Fibroblast of pulmonary artery (primary cell): ENCODE results near the gene FAM53A.
A peak's percentile ranks its signal among the peaks of the same experiment; 100 is the strongest.

ENCODE experiments used
- DNase-seq: peaks from one replicate; pipeline ENCODE4 v3.0.0-alpha.2; 2010; ENCODE audit warnings: low read depth
- H3K4me3 ChIP-seq: replicated peaks from 2 replicates; pipeline ENCODE4 v1.5.1; 2011; ENCODE audit warnings: low read depth, mild to moderate bottlenecking, control low read depth, low read length, moderate library complexity
- TF ChIP-seq, protein P1 (sequence below): IDR thresholded peaks from 2 replicates; pipeline ENCODE4 v1.5.1; 2011; ENCODE audit warnings: mild to moderate bottlenecking, control low read depth, low read length, inconsistent platforms; ENCODE audit errors: missing control alignments

The FAM53A gene

GRCh38 chr4:1653776-1654175 lies 30.3 kb downstream of the FAM53A start:
- no peak for DNase-seq
- TF ChIP-seq, protein P1, sequence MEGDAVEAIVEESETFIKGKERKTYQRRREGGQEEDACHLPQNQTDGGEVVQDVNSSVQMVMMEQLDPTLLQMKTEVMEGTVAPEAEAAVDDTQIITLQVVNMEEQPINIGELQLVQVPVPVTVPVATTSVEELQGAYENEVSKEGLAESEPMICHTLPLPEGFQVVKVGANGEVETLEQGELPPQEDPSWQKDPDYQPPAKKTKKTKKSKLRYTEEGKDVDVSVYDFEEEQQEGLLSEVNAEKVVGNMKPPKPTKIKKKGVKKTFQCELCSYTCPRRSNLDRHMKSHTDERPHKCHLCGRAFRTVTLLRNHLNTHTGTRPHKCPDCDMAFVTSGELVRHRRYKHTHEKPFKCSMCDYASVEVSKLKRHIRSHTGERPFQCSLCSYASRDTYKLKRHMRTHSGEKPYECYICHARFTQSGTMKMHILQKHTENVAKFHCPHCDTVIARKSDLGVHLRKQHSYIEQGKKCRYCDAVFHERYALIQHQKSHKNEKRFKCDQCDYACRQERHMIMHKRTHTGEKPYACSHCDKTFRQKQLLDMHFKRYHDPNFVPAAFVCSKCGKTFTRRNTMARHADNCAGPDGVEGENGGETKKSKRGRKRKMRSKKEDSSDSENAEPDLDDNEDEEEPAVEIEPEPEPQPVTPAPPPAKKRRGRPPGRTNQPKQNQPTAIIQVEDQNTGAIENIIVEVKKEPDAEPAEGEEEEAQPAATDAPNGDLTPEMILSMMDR, result no peak
- H3K4me3 ChIP-seq, result no peak overlapping the region

DNA sequence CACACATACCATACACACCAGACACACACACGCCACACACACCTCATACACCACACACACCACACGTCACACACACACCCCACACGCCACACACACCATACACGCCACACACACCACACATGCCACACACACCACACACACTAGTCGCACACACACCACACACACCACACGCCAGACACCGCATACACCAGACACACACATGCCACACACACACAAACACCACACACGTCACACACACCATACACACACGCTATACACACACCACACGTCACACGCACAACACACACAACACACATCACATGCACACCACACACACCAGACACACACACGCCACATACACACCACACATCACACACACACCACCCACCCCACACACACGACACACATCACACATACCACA lies 32.0 kb downstream of the FAM53A start:
- H3K4me3 ChIP-seq, result no peak overlapping the region
- TF ChIP-seq, protein P1, result no peak
- no peak for DNase-seq

- no peak for DNase-seq
- TF ChIP-seq, protein P1, result no peak
- H3K4me3 ChIP-seq, result no peak overlapping the region
Measured at GRCh38 chr4:1651609-1652008, 32.5 kb downstream of the FAM53A start.

GRCh38 chr4:1648962-1649361 lies 35.2 kb downstream of the FAM53A start:
- no peak overlapping the region for H3K4me3 ChIP-seq
- TF ChIP-seq, protein P1, result no peak
- DNase-seq, result no peak

DNA sequence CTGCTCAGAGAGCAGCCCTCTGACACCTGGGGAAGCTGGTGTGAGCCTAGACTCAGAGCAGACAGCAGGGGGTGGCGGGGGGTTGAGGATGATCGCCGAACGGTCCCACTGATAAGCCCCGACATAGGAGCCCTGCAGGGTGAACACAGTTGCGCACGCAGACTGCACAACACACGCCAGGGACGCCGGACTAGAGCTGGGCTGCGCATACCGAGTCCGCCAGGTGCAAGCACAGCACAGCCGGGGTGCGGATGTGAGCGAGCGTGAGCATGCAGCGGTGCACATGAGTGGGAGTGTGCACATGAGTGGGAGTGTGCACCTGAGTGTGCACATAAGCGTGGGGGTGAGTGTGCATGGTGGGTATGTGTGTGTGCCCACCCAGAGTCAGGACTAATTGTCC lies 36.7 kb downstream of the FAM53A start:
- TF ChIP-seq, protein P1, result no peak
- no peak overlapping the region for H3K4me3 ChIP-seq
- DNase-seq, result no peak

DNA sequence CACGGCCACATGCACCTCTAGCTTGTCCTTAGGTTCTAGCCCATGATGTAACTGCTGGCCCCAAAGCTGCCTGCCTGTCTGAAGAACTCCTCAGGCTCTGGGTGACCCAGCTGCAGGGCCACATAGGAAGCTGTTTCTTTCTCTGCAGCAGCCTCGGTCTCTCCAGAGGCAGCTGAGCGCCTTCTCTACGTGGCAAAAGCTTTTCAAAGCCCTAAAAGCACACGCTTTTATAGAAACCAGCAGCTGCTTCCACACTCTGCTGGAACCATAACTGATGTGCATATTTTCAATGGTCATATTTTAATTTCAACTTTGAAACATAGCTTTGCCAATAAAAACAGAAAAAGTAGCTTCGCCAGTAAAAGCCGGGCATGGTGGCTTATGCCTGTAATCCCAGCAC lies 37.4 kb downstream of the FAM53A start:
- TF ChIP-seq, protein P1, result no peak
- no peak for DNase-seq
- no peak overlapping the region for H3K4me3 ChIP-seq

- peak; percentile 36 for DNase-seq
- TF ChIP-seq, protein P1, result no peak
- no peak overlapping the region for H3K4me3 ChIP-seq
Measured at GRCh38 chr4:1644891-1645657, 39.0 kb downstream of the FAM53A start.
